AG20443 (cell line): Measurements from ENCODE around the gene PMEPA1.
A peak's percentile ranks its signal among the peaks of the same experiment; 100 is the strongest.

Source experiments
- DNase-seq: peaks from one replicate; pipeline ENCODE4 v3.0.0; 2012; ENCODE audit warnings: low spot score, mixed read lengths

PMEPA1 gene

GRCh38 chr20:57736738-57737347 lies 27.0 kb upstream of the PMEPA1 start:
- DNase-seq: no peak

GRCh38 chr20:57735831-57736737 lies 26.3 kb upstream of the PMEPA1 start:
- no peak for DNase-seq

- DNase-seq: no peak
These were observed 24.9 kb upstream of the PMEPA1 start for GRCh38 chr20:57734754-57735153.

GRCh38 chr20:57732226-57732625 lies 22.4 kb upstream of the PMEPA1 start:
- no peak for DNase-seq

GRCh38 chr20:57728762-57729161 lies 18.9 kb upstream of the PMEPA1 start:
- no peak for DNase-seq

- no peak for DNase-seq
These were observed 18.0 kb upstream of the PMEPA1 start for GRCh38 chr20:57727863-57728262.

- DNase-seq: no peak
These were observed 15.8 kb upstream of the PMEPA1 start for GRCh38 chr20:57725636-57726035.

- no peak for DNase-seq
These were observed 15.0 kb upstream of the PMEPA1 start for GRCh38 chr20:57724610-57725405.

- DNase-seq: no peak
These were observed 14.0 kb upstream of the PMEPA1 start for GRCh38 chr20:57723816-57724215.

GRCh38 chr20:57719951-57720350 lies 10.1 kb upstream of the PMEPA1 start:
- no peak for DNase-seq

GRCh38 chr20:57718490-57719009 lies 8.7 kb upstream of the PMEPA1 start:
- DNase-seq: peak; percentile 99

GRCh38 chr20:57717797-57718196 lies 8.0 kb upstream of the PMEPA1 start:
- DNase-seq: peak; percentile 45

GRCh38 chr20:57716901-57717300 lies 7.1 kb upstream of the PMEPA1 start:
- DNase-seq: no peak

GRCh38 chr20:57716202-57716601 lies 6.4 kb upstream of the PMEPA1 start:
- peak; percentile 49 for DNase-seq

GRCh38 chr20:57715268-57715904 lies 5.6 kb upstream of the PMEPA1 start:
- DNase-seq: no peak

- peak; percentile 73 for DNase-seq
These were observed 4.8 kb upstream of the PMEPA1 start for GRCh38 chr20:57714409-57715267.

- DNase-seq: no peak
These were observed 4.1 kb upstream of the PMEPA1 start for GRCh38 chr20:57713951-57714350.

GRCh38 chr20:57713505-57713903 lies 3.7 kb upstream of the PMEPA1 start:
- DNase-seq: peak; percentile 67

- no peak for DNase-seq
These were observed 3.2 kb upstream of the PMEPA1 start for GRCh38 chr20:57712851-57713504.

GRCh38 chr20:57712341-57712740 lies 2.5 kb upstream of the PMEPA1 start:
- no peak for DNase-seq
